ENCODE data around the gene NAA35. TPM values are rescaled to one million over a fixed set of nuclear protein-coding genes. Genes with fewer than 3 reads are reported as not detected.
"Not testable (repeated sequence)": the region's sequence is repeated elsewhere in the genome, so short reads cannot be mapped to it uniquely, and the experiment has no call there.

The NAA35 gene
- total RNA-seq, 4 donors from 2014 or later, result 18.8 to 27.9 (median 22.2) TPM

DNA sequence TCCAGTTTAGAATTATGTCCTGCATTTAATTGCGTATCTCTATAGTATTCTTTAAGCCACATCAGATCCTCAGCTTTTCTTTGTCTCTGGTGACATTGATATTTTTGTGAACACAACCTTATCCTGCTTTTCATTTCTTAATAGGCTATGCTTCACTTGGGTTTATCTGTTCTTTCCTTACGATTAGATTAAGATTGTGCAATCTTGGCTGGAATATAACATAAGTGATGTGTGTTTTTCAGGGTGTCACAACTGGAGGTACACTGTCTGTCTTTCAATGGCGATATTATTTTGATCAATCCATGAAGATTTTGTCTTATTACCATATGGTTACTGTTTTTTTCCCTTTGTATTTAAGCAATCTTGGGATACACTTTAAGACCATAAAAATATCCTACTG is 23.6 kb downstream of the NAA35 start:
- WGBS, 2 donors, result 95% methylated on average over 3 of the region's 3 CpGs
- no peaks in the 10 kb centered on the region for H3K9me3 ChIP-seq
- peaks cover 0 to 18% (median 3%) of the 10 kb centered on the region in 4 donors for H3K4me1 ChIP-seq
- TF ChIP-seq POLR2A (IDR thresholded peaks at IDR 0.05) (no peak), EP300 (IDR thresholded peaks at IDR 0.05) (no peak)
- no peak overlapping the region for H3K4me3 ChIP-seq
- H3K27ac ChIP-seq, result no peak overlapping the region
- DNase-seq (ENCODE audit: low spot score in 2 of 2), result no peak
- peaks cover 0 to 63% (median 0%) of the 10 kb centered on the region in 3 donors for H3K36me3 ChIP-seq
- no peaks in the 10 kb centered on the region for H3K27me3 ChIP-seq

DNA sequence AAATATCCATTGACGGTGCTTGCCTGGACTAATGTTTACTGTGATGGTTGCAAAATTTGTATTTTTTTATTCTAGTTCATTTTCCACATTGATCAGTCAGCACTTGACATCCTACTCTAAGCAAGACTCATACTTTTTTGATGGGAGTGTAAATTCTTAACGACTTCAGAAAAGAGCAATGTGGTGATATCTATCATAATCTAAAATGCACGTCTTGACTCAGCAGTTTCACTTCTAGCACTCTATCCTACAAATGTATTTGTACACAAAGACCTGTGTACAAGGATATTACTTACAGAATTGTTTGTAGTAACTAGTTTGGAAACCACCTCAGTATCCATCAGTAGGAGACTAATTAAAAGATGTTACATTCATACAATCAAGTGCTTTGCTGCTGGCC is 24.0 kb downstream of the NAA35 start:
- Histone ChIP-seq H3K36me3 (peaks cover 0 to 67% (median 0%) of the 10 kb centered on the region in 3 donors), H3K4me3 (no peak overlapping the region), H3K9me3 (no peaks in the 10 kb centered on the region), H3K27ac (no peak overlapping the region), H3K27me3 (no peaks in the 10 kb centered on the region), H3K4me1 (peaks cover 0 to 14% (median 3%) of the 10 kb centered on the region in 4 donors)
- 95% methylated on average over 3 of the region's 3 CpGs for WGBS, 2 donors
- no peak for DNase-seq (ENCODE audit: low spot score in 2 of 2)
- TF ChIP-seq EP300 (IDR thresholded peaks at IDR 0.05) (no peak), POLR2A (IDR thresholded peaks at IDR 0.05) (no peak)
- TF ChIP-seq, protein P1, sequence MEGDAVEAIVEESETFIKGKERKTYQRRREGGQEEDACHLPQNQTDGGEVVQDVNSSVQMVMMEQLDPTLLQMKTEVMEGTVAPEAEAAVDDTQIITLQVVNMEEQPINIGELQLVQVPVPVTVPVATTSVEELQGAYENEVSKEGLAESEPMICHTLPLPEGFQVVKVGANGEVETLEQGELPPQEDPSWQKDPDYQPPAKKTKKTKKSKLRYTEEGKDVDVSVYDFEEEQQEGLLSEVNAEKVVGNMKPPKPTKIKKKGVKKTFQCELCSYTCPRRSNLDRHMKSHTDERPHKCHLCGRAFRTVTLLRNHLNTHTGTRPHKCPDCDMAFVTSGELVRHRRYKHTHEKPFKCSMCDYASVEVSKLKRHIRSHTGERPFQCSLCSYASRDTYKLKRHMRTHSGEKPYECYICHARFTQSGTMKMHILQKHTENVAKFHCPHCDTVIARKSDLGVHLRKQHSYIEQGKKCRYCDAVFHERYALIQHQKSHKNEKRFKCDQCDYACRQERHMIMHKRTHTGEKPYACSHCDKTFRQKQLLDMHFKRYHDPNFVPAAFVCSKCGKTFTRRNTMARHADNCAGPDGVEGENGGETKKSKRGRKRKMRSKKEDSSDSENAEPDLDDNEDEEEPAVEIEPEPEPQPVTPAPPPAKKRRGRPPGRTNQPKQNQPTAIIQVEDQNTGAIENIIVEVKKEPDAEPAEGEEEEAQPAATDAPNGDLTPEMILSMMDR (IDR thresholded peaks at IDR 0.05), result no peak

DNA sequence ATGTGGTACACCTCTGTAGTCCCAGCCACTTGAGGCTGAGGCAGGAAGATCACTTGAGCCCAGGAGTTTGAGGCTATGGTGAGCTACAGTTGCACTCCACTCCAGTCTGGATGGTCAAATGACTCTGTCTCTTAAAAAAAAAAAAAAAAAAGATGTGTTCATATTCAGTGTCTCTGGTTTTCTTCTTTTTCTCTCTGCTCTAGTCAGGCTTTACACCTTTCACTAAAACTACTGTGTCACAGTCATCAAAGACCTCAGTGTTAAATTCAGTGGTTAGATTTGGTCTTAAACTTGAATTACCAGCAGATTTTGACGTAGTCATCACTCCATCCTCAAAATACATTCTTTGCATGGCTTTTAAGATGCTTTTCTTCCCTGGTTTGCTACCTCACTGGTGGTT is 28.8 kb downstream of the NAA35 start:
- DNase-seq (ENCODE audit: low spot score in 2 of 2), result no peak
- Histone ChIP-seq H3K4me3 (no peak overlapping the region), H3K27ac (no peak overlapping the region), H3K27me3 (no peaks in the 10 kb centered on the region), H3K4me1 (no peaks in the 10 kb centered on the region), H3K9me3 (no peaks in the 10 kb centered on the region), H3K36me3 (peaks cover 0 to 63% (median 0%) of the 10 kb centered on the region in 3 donors)
- TF ChIP-seq, protein P1 (IDR thresholded peaks at IDR 0.05), result no peak
- TF ChIP-seq EP300 (IDR thresholded peaks at IDR 0.05), result no peak
- TF ChIP-seq POLR2A (IDR thresholded peaks at IDR 0.05), result no peak
- WGBS, 2 donors, result 97% methylated on average over 1 of the region's 1 CpG

DNA sequence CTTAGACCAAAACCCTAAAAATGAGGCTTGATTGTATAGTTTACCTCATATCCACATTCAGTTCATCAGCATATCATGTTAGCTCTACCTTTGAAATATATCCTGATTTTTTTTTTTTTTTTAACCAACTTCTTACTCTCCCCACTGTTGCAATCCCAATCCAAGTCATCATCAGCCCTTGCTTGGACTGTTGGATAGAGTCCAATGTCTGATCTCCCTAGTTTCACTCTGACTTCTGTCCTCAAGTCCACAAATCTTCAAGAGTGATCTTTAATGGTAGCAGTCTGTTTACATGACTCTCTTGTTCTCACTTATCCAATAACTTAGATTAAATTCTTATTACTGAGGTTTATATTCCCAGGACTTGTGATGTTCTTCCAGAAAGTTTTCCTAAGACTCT is 30.8 kb downstream of the NAA35 start:
- Histone ChIP-seq H3K4me3 (no peak overlapping the region), H3K36me3 (peaks cover 0 to 64% (median 0%) of the 10 kb centered on the region in 3 donors), H3K4me1 (no peaks in the 10 kb centered on the region), H3K27ac (no peak overlapping the region), H3K27me3 (no peaks in the 10 kb centered on the region), H3K9me3 (no peaks in the 10 kb centered on the region)
- TF ChIP-seq, protein P1 (IDR thresholded peaks at IDR 0.05), result no peak
- no peak for TF ChIP-seq POLR2A (IDR thresholded peaks at IDR 0.05)
- no peak for TF ChIP-seq EP300 (IDR thresholded peaks at IDR 0.05)
- DNase-seq (ENCODE audit: low spot score in 2 of 2), result no peak

DNA sequence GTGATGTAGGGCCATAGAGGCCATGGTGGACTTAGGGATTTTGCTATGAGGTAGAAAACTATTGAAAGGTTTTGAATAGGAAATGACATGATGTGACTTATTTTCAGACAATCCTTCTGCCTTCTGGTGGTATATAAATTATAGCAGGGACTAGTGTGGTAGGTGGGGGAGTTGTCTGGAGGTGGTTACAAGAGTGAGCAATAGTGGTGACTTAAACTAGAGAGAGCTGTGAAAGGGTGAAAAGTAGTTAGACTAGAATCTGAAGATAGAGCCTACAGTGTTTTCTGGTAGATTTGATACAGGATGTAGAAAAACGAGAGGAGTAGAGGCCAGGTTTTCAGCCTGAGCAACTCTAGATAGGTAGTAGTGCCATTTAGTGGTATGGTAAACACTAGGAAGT is 32.3 kb downstream of the NAA35 start:
- Histone ChIP-seq H3K27me3 (no peaks in the 10 kb centered on the region), H3K36me3 (peaks cover 0 to 65% (median 2%) of the 10 kb centered on the region in 3 donors), H3K4me3 (no peak overlapping the region), H3K9me3 (no peaks in the 10 kb centered on the region), H3K4me1 (no peaks in the 10 kb centered on the region), H3K27ac (no peak overlapping the region)
- WGBS, 2 donors, result 73 to 85% methylated on average over 1 of the region's 1 CpG
- TF ChIP-seq, protein P1 (IDR thresholded peaks at IDR 0.05), result no peak
- no peak for DNase-seq (ENCODE audit: low spot score in 2 of 2)

DNA sequence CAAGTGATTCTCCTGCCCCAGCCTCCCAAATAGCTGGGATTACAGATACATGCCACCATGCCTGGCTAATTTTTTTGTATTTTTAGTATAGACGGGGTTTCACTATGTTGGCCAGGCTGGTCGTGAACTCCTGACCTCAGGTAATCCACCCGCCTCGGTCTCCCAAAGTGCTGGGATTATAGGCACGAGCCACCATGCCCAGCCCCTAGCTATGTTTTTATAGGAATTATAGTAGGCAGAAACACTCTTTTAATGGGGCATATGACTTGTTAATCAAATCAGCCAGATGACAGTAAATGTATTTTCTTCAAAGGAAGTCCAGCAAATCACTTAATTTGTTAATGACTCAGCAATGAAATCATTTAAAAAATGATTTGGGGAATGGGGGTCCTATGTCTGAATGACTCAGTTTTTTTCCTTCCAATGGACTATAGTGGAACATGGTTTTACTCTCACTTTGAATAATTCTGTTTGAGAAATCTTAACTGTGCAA is 33.2 kb downstream of the NAA35 start:
- H3K9me3 ChIP-seq; H3K27me3 ChIP-seq; H3K27ac ChIP-seq; H3K4me1 ChIP-seq; DNase-seq (ENCODE audit: low spot score in 2 of 2); H3K4me3 ChIP-seq: not testable (repeated sequence)
- H3K36me3 ChIP-seq, result peaks cover 0 to 66% (median 6%) of the 10 kb centered on the region in 3 donors
- 92 to 93% methylated on average over 5 of the region's 5 CpGs for whole genome bisulfite sequencing, 2 donors

All from tibial nerve (tissue), 4 donors.